ENCODE results near the gene MYL11.

DNA sequence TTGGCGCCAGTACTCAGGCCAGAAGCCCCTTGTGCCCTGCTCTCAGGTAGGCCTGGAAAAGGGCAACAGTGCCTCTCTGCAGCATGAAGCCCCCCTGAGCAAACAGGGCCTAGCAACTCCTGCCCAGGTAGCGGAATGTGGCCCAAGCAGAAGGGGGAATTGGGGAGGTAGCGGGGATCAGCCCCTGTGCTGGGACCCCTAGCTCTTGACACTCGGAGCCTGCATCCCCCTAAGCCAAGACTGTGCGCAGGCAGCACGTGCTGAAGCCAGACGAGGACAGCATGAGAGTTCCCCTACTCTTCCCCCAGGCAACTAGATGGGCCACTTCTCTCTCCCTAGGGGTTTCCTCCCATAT lies 18.7 kb upstream of the MYL11 start:
- TF ChIP-seq, protein P1, sequence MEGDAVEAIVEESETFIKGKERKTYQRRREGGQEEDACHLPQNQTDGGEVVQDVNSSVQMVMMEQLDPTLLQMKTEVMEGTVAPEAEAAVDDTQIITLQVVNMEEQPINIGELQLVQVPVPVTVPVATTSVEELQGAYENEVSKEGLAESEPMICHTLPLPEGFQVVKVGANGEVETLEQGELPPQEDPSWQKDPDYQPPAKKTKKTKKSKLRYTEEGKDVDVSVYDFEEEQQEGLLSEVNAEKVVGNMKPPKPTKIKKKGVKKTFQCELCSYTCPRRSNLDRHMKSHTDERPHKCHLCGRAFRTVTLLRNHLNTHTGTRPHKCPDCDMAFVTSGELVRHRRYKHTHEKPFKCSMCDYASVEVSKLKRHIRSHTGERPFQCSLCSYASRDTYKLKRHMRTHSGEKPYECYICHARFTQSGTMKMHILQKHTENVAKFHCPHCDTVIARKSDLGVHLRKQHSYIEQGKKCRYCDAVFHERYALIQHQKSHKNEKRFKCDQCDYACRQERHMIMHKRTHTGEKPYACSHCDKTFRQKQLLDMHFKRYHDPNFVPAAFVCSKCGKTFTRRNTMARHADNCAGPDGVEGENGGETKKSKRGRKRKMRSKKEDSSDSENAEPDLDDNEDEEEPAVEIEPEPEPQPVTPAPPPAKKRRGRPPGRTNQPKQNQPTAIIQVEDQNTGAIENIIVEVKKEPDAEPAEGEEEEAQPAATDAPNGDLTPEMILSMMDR (IDR thresholded peaks at IDR 0.05), result no peak
- 0 out of 2 replicates have a peak, but pooled peaks have one; percentile 4 for TF ChIP-seq POLR2AphosphoS5 (IDR thresholded peaks at IDR 0.05; ENCODE audit: low read depth, low read length)
- TF ChIP-seq REST (IDR thresholded peaks at IDR 0.05; ENCODE audit: insufficient read depth in 1 of 2, low read depth in 2 of 2, low read length in 1 of 2), result no peak
- no peak for TF ChIP-seq SIN3A (IDR thresholded peaks at IDR 0.05; ENCODE audit: borderline replicate concordance, insufficient read depth, low read depth, low read length)
